Mucosa of stomach (tissue), 1 donor: ENCODE measurements around the gene SMIM10L1.

ENCODE experiments used
- H3K27me3 ChIP-seq: one replicate; pipeline ENCODE4 v1.7.0; 2013; ENCODE audit warnings: mild to moderate bottlenecking, low read length; ENCODE audit not compliant: control insufficient read depth, insufficient read depth
- H3K36me3 ChIP-seq: one replicate; pipeline ENCODE4 v1.7.0; 2013; ENCODE audit warnings: low read length; ENCODE audit not compliant: control insufficient read depth, insufficient read depth
- H3K4me1 ChIP-seq: one replicate; pipeline ENCODE4 v1.7.0; 2013; ENCODE audit warnings: mild to moderate bottlenecking, low read length; ENCODE audit not compliant: control insufficient read depth, insufficient read depth
- H3K4me3 ChIP-seq: one replicate; pipeline ENCODE4 v1.7.0; 2013; ENCODE audit warnings: low read length
- H3K9ac ChIP-seq: one replicate; pipeline ENCODE4 v1.7.0; 2013; ENCODE audit warnings: mild to moderate bottlenecking, low read length, moderate library complexity
- H3K9me3 ChIP-seq: one replicate; pipeline ENCODE4 v1.7.0; 2013; ENCODE audit warnings: mild to moderate bottlenecking, low read length, moderate library complexity; ENCODE audit not compliant: control insufficient read depth
- donor health status: Pancreatic carcinoma.

SMIM10L1 gene

DNA sequence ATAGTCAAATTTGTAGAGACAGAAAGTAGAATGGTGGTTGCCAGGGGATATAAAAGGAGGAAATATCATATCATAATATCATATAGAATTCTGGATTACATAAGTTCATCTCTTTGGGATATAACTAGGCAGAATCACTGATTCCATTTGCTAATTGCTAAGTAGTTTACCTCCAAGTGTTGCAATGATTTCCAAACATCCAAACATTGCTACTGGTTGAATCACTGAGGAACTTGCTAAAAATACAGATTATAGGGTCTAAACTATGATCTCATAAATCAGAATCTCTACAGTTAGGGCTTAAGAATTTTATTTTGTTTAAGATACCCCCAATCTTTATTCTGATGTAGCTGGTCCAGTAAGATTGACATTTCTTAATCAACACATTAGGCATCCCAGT is 31.8 kb downstream of the SMIM10L1 start:
- Histone ChIP-seq H3K36me3 (no peaks in the 10 kb centered on the region), H3K9ac (no peak overlapping the region), H3K4me3 (no peak overlapping the region), H3K27me3 (no peaks in the 10 kb centered on the region), H3K4me1 (no peaks in the 10 kb centered on the region), H3K9me3 (no peaks in the 10 kb centered on the region)

DNA sequence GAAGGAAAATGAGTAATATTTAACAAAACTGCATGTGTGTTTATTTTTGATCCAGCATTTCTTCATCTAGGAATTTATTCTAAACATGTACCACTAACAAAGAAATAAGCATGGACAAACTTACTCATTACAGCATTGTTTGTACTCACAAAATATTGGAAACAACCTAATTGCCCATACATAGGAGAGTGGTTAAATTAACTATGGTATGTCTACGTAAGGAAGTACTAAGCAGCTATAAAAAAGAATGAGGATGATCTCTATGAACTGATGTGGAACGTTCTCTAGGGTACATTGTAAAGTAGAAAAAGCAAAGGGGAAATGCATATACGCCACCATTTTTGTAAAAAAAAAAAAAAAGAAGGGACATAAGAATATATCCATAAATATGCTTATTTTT is 33.2 kb downstream of the SMIM10L1 start:
- Histone ChIP-seq H3K27me3 (no peaks in the 10 kb centered on the region), H3K36me3 (no peaks in the 10 kb centered on the region)

DNA sequence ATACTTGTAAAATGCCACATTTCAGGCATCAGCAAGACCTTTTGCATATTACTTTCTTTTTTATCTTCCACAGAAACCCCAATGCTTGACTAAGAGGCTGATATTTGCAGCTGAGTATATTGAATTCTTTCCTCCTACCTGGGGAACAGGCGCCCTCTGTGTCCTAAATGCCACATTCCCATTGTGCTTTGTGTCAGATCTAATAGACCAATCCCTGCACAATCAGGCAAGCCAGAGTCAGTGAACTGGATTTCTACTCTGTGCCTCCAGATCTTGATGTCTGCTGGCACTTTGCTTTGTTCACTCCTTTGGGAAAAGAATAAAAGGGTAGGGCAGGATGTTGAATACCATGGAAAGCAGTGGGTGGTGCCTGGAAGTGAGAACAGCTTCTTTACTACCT is 38.1 kb downstream of the SMIM10L1 start:
- Histone ChIP-seq H3K36me3 (no peaks in the 10 kb centered on the region), H3K4me3 (no peak overlapping the region), H3K9me3 (no peaks in the 10 kb centered on the region), H3K9ac (no peak overlapping the region), H3K27me3 (no peaks in the 10 kb centered on the region), H3K4me1 (no peaks in the 10 kb centered on the region)

More for the DNA sequence above, 33.2 kb downstream of the SMIM10L1 start:
- Histone ChIP-seq H3K9ac (no peak overlapping the region), H3K4me1 (no peaks in the 10 kb centered on the region), H3K4me3 (no peak overlapping the region), H3K9me3 (no peaks in the 10 kb centered on the region)
